Chondrocyte (in vitro differentiated cells): ENCODE results near the gene ELL2. TPM values are rescaled to one million over a fixed set of nuclear protein-coding genes. Genes with fewer than 3 reads are reported as not detected.

Source experiments
- DNase-seq: peaks from one replicate; pipeline ENCODE4 v3.0.0; 2021; ENCODE audit warnings: mixed read lengths, low spot score
- H3K27ac Mint-ChIP-seq: one replicate; pipeline ENCODE4 v1.8.0; 2021; ENCODE audit warnings: mild to moderate bottlenecking, moderate library complexity, mixed read lengths; ENCODE audit not compliant: unreplicated experiment
- H3K27me3 Mint-ChIP-seq: 2 replicates; pipeline ENCODE4 v1.8.0; 2021; ENCODE audit warnings: low read depth, mixed read lengths
- H3K36me3 Mint-ChIP-seq: 2 replicates; pipeline ENCODE4 v1.8.0; 2021; ENCODE audit warnings: low read depth, mixed read lengths
- H3K4me1 Mint-ChIP-seq: 2 replicates; pipeline ENCODE4 v1.8.0; 2021; ENCODE audit warnings: low read depth, mild to moderate bottlenecking, mixed read lengths
- H3K4me3 Mint-ChIP-seq: one replicate; pipeline ENCODE4 v1.8.0; 2021; ENCODE audit warnings: mild to moderate bottlenecking, moderate library complexity, mixed read lengths; ENCODE audit not compliant: unreplicated experiment
- H3K9me3 Mint-ChIP-seq: 2 replicates; pipeline ENCODE4 v1.8.0; 2021; ENCODE audit warnings: low read depth, mixed read lengths
- total RNA-seq: library from RNA; stranded (reverse); gene quantifications from 3 replicates; pipeline ENCODE4 v1.2.1, GENCODE V29; 2021
- TF ChIP-seq, protein P1 (sequence below): fragments of 200-600 bp; sonication (generic); IDR thresholded peaks from 2 replicates; pipeline ENCODE4 v1.5.0; 2021; ENCODE audit warnings: antibody characterized with exemption, mild to moderate bottlenecking, moderate library complexity

The ELL2 gene
- total RNA-seq, 1 donor from 2014 or later = 51.7 TPM

- Mint-ChIP-seq H3K27ac (no peak overlapping the region), H3K4me1 (peaks cover 21% of the 10 kb centered on the region), H3K36me3 (no peaks in the 10 kb centered on the region), H3K27me3 (no peaks in the 10 kb centered on the region), H3K9me3 (peaks cover 23% of the 10 kb centered on the region), H3K4me3 (no peak overlapping the region)
- DNase-seq = no peak
- TF ChIP-seq, protein P1, sequence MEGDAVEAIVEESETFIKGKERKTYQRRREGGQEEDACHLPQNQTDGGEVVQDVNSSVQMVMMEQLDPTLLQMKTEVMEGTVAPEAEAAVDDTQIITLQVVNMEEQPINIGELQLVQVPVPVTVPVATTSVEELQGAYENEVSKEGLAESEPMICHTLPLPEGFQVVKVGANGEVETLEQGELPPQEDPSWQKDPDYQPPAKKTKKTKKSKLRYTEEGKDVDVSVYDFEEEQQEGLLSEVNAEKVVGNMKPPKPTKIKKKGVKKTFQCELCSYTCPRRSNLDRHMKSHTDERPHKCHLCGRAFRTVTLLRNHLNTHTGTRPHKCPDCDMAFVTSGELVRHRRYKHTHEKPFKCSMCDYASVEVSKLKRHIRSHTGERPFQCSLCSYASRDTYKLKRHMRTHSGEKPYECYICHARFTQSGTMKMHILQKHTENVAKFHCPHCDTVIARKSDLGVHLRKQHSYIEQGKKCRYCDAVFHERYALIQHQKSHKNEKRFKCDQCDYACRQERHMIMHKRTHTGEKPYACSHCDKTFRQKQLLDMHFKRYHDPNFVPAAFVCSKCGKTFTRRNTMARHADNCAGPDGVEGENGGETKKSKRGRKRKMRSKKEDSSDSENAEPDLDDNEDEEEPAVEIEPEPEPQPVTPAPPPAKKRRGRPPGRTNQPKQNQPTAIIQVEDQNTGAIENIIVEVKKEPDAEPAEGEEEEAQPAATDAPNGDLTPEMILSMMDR = no peak
These were observed 43.1 kb upstream of the ELL2 start for GRCh38 chr5:96004754-96005153.

GRCh38 chr5:96004087-96004486 is 42.4 kb upstream of the ELL2 start:
- Mint-ChIP-seq H3K4me3 (no peak overlapping the region), H3K27ac (no peak overlapping the region), H3K4me1 (peaks cover 21% of the 10 kb centered on the region), H3K36me3 (no peaks in the 10 kb centered on the region), H3K9me3 (peaks cover 19% of the 10 kb centered on the region), H3K27me3 (no peaks in the 10 kb centered on the region)
- TF ChIP-seq, protein P1 = no peak
- DNase-seq = no peak

- Mint-ChIP-seq H3K27ac (peak overlapping the region; percentile 20), H3K27me3 (no peaks in the 10 kb centered on the region), H3K9me3 (peaks cover 9% of the 10 kb centered on the region), H3K4me3 (no peak overlapping the region), H3K36me3 (no peaks in the 10 kb centered on the region), H3K4me1 (peaks cover 16% of the 10 kb centered on the region)
- TF ChIP-seq, protein P1 = no peak
- no peak for DNase-seq
These were observed 39.6 kb upstream of the ELL2 start for GRCh38 chr5:96001262-96001661.

GRCh38 chr5:96000308-96000707 is 38.7 kb upstream of the ELL2 start:
- H3K27me3 Mint-ChIP-seq = no peaks in the 10 kb centered on the region
- DNase-seq = no peak
- TF ChIP-seq, protein P1 = no peak
- no peaks in the 10 kb centered on the region for H3K36me3 Mint-ChIP-seq
- H3K9me3 Mint-ChIP-seq = peaks cover 9% of the 10 kb centered on the region
- no peak overlapping the region for H3K27ac Mint-ChIP-seq
- H3K4me1 Mint-ChIP-seq = peaks cover 19% of the 10 kb centered on the region
- no peak overlapping the region for H3K4me3 Mint-ChIP-seq

- TF ChIP-seq, protein P1 = no peak
- H3K36me3 Mint-ChIP-seq = no peaks in the 10 kb centered on the region
- no peak overlapping the region for H3K27ac Mint-ChIP-seq
- H3K27me3 Mint-ChIP-seq = no peaks in the 10 kb centered on the region
- no peaks in the 10 kb centered on the region for H3K9me3 Mint-ChIP-seq
- no peak overlapping the region for H3K4me3 Mint-ChIP-seq
- peaks cover 27% of the 10 kb centered on the region for H3K4me1 Mint-ChIP-seq
- DNase-seq = no peak
These were observed 35.5 kb upstream of the ELL2 start for GRCh38 chr5:95996904-95997723.
